Heart right ventricle (tissue), 16 donors: Measurements from ENCODE around the gene BCAR3. TPM values are rescaled to one million over a fixed set of nuclear protein-coding genes. Genes with fewer than 3 reads are reported as not detected.

ENCODE experiments used
- ATAC-seq, 8 donors: fragments of 200-7000 bp; cut with Tn5 transposase; one replicate each; pipeline ENCODE4 v1.9.1; 2020; ENCODE audit warnings: mild to moderate bottlenecking in 8 of 8, moderate library complexity in 8 of 8, moderate number of reproducible peaks in 1 of 8
- DNase-seq, 2 donors: peaks; one replicate each; pipeline ENCODE4 v3.0.0-alpha.2; 2020
- H3K27ac ChIP-seq, 10 donors: fragments of 200-600 bp; sonication (generic) in 2 of 10; one replicate each; pipeline versions ENCODE4 v1.5.0 to v1.8.0; 2020 to 2022; ENCODE audit warnings: mild to moderate bottlenecking in 3 of 10
- H3K27me3 ChIP-seq, 7 donors: fragments of 200-600 bp; one replicate each; pipeline ENCODE4 v1.8.0; 2021 to 2022; ENCODE audit warnings: mild to moderate bottlenecking in 2 of 7
- H3K36me3 ChIP-seq, 9 donors: fragments of 200-600 bp; sonication (generic) in 1 of 9; one replicate each; pipeline versions ENCODE4 v1.5.0 to v1.8.0; 2020 to 2022; ENCODE audit warnings: mild to moderate bottlenecking in 2 of 9
- H3K4me1 ChIP-seq, 9 donors: fragments of 200-600 bp; sonication (generic) in 1 of 9; one replicate each; pipeline versions ENCODE4 v1.5.0 to v1.8.0; 2020 to 2022; ENCODE audit warnings: mild to moderate bottlenecking in 4 of 9
- H3K4me3 ChIP-seq, 10 donors: fragments of 200-600 bp; sonication (generic) in 2 of 10; one replicate each; pipeline versions ENCODE4 v1.5.0 to v1.8.0; 2020 to 2022; ENCODE audit warnings: mild to moderate bottlenecking in 7 of 10, moderate library complexity in 2 of 10
- H3K9me3 ChIP-seq, 11 donors: fragments of 200-600 bp in 10 of 11; sonication (generic) in 2 of 11; one replicate each; pipeline versions ENCODE4 v1.5.0 to v1.8.0; 2013 to 2022; ENCODE audit warnings: mild to moderate bottlenecking in 2 of 11, control low read depth in 1 of 11, moderate library complexity in 1 of 11
- CTCF ChIP-seq, 9 donors: fragments of 200-600 bp; sonication (generic) in 2 of 9; IDR thresholded peaks; one replicate each; pipeline versions ENCODE4 v1.5.0 to v1.8.0; 2021 to 2022; ENCODE audit warnings: antibody characterized with exemption in 9 of 9, mild to moderate bottlenecking in 5 of 9, moderate library complexity in 1 of 9
- WGBS, 2 donors: extraction: QIAGEN DNeasy Blood & Tissue Kit; methylation state at CpG; one replicate each; pipeline ENCODE4 v1.1.7; 2013; ENCODE audit warnings: inconsistent platforms in 1 of 2; 5-methylcytosine and 5-hydroxymethylcytosine counted together
- intact Hi-C, 10 donors: fragments of 100-400 bp; cut with DNase I; formaldehyde crosslinking; loops; one replicate each; pipeline versions ENCODE4 v1.11.1 to v1.14.2; 2022
- polyA plus RNA-seq, 2 donors: library from polyadenylated mRNA; stranded (reverse); fragments of 200-250 nt; gene quantifications; one replicate each; pipeline ENCODE4 v1.2.3, GENCODE V29; 2013
- total RNA-seq, 10 donors: library from RNA; stranded (reverse); fragmentation: NEBNext Ultra II Directional in 3 of 10; extraction: Animal tissue kit (Norgen Biotek cat#: 25700) in 3 of 10; gene quantifications; one replicate each; pipeline versions ENCODE4 v1.2.1 to v1.2.4, GENCODE V29; 2021 to 2023
- donor health status: Arrhythmogenic right ventricular cardiomyopathy.
- donor health status: ischemic (EF 13 %, LVEDD 7.1; RV severe dilation, severe dysfunction).
- donor health status: healthy with polysubstance abuse.
- donor health status: DM: no; HTN: yes; CAD: no.
- donor health status: DM: no; HTN: no; CAD: no.
- donor health status: ischemic (EF 25% LVEDD 6.9; RV normal size, moderate dysfunction).
- donor health status: ischemic (EF 25% LVEDD 5.7; RV mildly dilated, moderate dysfunction).
- donor health status: healthy.
- donor health status: DM: yes; HTN: yes; CAD: no.
- donor health status: Ischemic cardiomyopathy.
- donor health status: ischemic (EF 35%, LVEDD 5.7; RV mildly dilated, moderate dysfunction).
- donor health status: nonischemic (EF 11% LVEDD 7.7; RV severe dilation, severe dysfunction).
- donor health status: DM: yes; HTN: yes; CAD: no.
- donor health status: PGD.
- donor health status: ischemic (EF 29% LVEDD 5.4; RV normal size, mild dysfunction).
- donor health status: nonischemic (EF 23%, LVEDD 6.1; RV moderate dilation, normal function).

The BCAR3 gene
- total and polyA plus RNA-seq, 12 donors, result 6.6 to 36.0 (median 15.9) TPM

- TF ChIP-seq CTCF (IDR thresholded peaks at IDR 0.05), result no peak
- no peaks in the 10 kb centered on the region for H3K27me3 ChIP-seq
- H3K36me3 ChIP-seq, result no peaks in the 10 kb centered on the region
- DNase-seq (no peak), ATAC-seq (peak in 6 of 8 donors; percentile 16 to 66 (median 37))
- peaks cover 7 to 42% (median 25%) of the 10 kb centered on the region in 9 donors for H3K4me1 ChIP-seq
- intact Hi-C loops, result no loop called here
- peak overlapping the region in 4 of 10 donors; percentile 26 to 82 (median 72) for H3K27ac ChIP-seq
- no peak overlapping the region for H3K4me3 ChIP-seq
- H3K9me3 ChIP-seq, result no peaks in the 10 kb centered on the region
These were observed 20.0 kb upstream of the BCAR3 start for GRCh38 chr1:93701629-93702028.

GRCh38 chr1:93700532-93701469 is 19.2 kb upstream of the BCAR3 start:
- H3K9me3 ChIP-seq, result no peaks in the 10 kb centered on the region
- 87 to 89% methylated on average over 22 of the region's 22 CpGs for WGBS, 2 donors
- H3K27me3 ChIP-seq, result no peaks in the 10 kb centered on the region
- peak overlapping the region in 1 of 10 donors; percentile 26 for H3K27ac ChIP-seq
- intact Hi-C loops, result no loop called here
- DNase-seq (no peak), ATAC-seq (no peak)
- no peak for TF ChIP-seq CTCF (IDR thresholded peaks at IDR 0.05)
- H3K36me3 ChIP-seq, result no peaks in the 10 kb centered on the region
- H3K4me3 ChIP-seq, result no peak overlapping the region
- H3K4me1 ChIP-seq, result peaks cover 7 to 37% (median 25%) of the 10 kb centered on the region in 9 donors

DNA sequence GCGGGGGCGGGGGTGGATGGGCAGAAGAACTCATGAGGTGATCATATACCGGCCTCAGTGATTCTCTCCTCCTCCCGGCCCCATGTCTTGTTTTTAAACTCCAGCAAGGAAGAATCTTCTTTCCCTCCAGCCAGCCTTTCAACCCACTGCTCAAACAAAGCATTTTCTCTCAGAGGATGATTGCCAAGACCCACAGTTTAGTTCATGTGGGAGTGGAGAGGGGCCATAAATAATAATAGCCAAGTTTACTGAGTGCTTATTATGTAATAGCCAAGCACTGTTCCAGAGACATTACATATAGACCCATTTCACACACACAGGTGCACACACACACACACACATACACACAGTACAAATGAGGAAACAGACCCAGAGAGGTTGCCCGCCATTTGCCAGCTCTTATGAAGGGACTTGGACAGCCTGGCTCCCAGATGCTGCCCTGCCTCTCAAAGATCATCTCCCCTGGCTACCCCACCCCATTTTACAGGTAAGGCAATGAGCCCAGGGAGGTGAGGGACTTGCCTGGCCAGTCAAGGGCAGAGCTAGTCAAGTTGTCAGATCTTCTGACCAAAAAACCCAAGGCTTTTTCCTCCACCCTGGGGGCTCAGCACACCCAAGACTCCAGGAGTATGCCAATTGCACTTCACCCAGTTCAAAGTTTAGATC is 18.0 kb upstream of the BCAR3 start:
- Histone ChIP-seq H3K4me1 (peaks cover 7 to 38% (median 25%) of the 10 kb centered on the region in 9 donors), H3K27ac (no peak overlapping the region), H3K4me3 (no peak overlapping the region), H3K9me3 (no peaks in the 10 kb centered on the region), H3K36me3 (no peaks in the 10 kb centered on the region), H3K27me3 (no peaks in the 10 kb centered on the region)
- ATAC-seq (no peak), DNase-seq (no peak)
- WGBS, 2 donors, result 93 to 95% methylated on average over 5 of the region's 5 CpGs
- intact Hi-C loops, result no loop called here
- TF ChIP-seq CTCF (IDR thresholded peaks at IDR 0.05), result no peak

DNA sequence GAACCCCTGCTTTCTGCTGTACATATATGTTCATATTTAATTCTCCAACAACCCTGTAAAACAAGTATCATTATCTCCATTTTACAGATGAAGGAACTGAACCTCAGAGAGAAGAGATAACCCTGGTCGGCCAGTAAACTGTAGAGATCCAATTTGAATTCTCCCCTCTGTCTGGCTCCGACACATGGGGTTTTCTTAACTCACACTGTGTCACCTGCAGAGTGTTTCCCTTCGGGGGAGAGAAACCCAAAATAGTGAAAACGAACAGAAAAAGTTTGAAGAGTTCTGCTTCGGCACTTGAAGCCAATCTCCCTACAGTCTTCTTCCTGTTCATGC is 17.4 kb upstream of the BCAR3 start:
- no peak for DNase-seq
- intact Hi-C loops, result no loop called here
- TF ChIP-seq CTCF (IDR thresholded peaks at IDR 0.05), result no peak
- Histone ChIP-seq H3K9me3 (no peaks in the 10 kb centered on the region), H3K4me1 (peaks cover 7 to 41% (median 25%) of the 10 kb centered on the region in 9 donors), H3K4me3 (no peak overlapping the region), H3K27me3 (no peaks in the 10 kb centered on the region), H3K36me3 (no peaks in the 10 kb centered on the region), H3K27ac (no peak overlapping the region)
- ATAC-seq, result no peak
- WGBS, 2 donors, result 88 to 89% methylated on average over 5 of the region's 5 CpGs
